Panc1 (cell line): ENCODE data around the gene MCCC2. TPM values are rescaled to one million over a fixed set of nuclear protein-coding genes. Genes with fewer than 3 reads are reported as not detected.

Source experiments
- ATAC-seq: fragments of 200-7000 bp; cut with Tn5 transposase; 2 replicates; pipeline ENCODE4 v1.9.1; 2020; ENCODE audit warnings: mild to moderate bottlenecking, moderate library complexity
- BruUV-seq: library from RNA; stranded (reverse); fragments of 400-500 nt; replicated peaks from 2 replicates; lab custom pipeline; 2021; lab: Mats Ljungman, UMichigan
- CTCF ChIA-PET: fragments of 300-600 bp; sonication (Branson Sonifier 250); formaldehyde crosslinking; loops from one replicate; lab custom pipeline; 2022; ENCODE audit warnings: antibody characterized with exemption; lab: Charles Lee
- POLR2A ChIA-PET: fragments of 300-600 bp; sonication (Branson Sonifier 250); formaldehyde crosslinking; loops from one replicate; lab custom pipeline; 2022; ENCODE audit warnings: antibody characterized with exemption; lab: Charles Lee
- DNase-seq: peaks from one replicate; pipeline ENCODE4 v3.0.0-alpha.2; 2010; ENCODE audit warnings: low read depth, low spot score
- H3K27ac ChIP-seq: 2 replicates; pipeline ENCODE4 v1.5.1; 2011; ENCODE audit warnings: mild to moderate bottlenecking, low read length, inconsistent platforms
- H3K27me3 ChIP-seq: fragments of 200-500 bp; sonication (Bioruptor generic); 2 replicates; pipeline ENCODE4 v1.6.0; 2014; ENCODE audit warnings: low read length, inconsistent platforms; ENCODE audit not compliant: control insufficient read depth, insufficient read depth
- H3K36me3 ChIP-seq: fragments of 200-500 bp; sonication (Bioruptor generic); 2 replicates; pipeline ENCODE4 v1.5.1; 2014; ENCODE audit warnings: inconsistent platforms, mild to moderate bottlenecking, low read length, moderate library complexity; ENCODE audit not compliant: control insufficient read depth, insufficient read depth
- H3K4me1 ChIP-seq: 2 replicates; pipeline ENCODE4 v1.5.1; 2011; ENCODE audit warnings: inconsistent platforms, mild to moderate bottlenecking, low read length, moderate library complexity; ENCODE audit not compliant: control insufficient read depth, insufficient read depth
- H3K4me3 ChIP-seq, 2 experiments: 2 replicates each; pipeline ENCODE4 v1.5.1; 2011 to 2012; ENCODE audit warnings: low read depth in 2 of 2, low read length in 2 of 2, mild to moderate bottlenecking in 2 of 2, inconsistent platforms in 1 of 2, moderate library complexity in 1 of 2
- H3K9me3 ChIP-seq: fragments of 200-500 bp; sonication (Bioruptor generic); 2 replicates; pipeline ENCODE4 v1.5.1; 2014; ENCODE audit warnings: low read depth, mild to moderate bottlenecking, inconsistent platforms, low read length, moderate library complexity; ENCODE audit not compliant: control insufficient read depth, insufficient read depth
- POLR2AphosphoS5 ChIP-seq: IDR thresholded peaks from 2 replicates; pipeline ENCODE4 v1.6.1; 2012; ENCODE audit warnings: mild to moderate bottlenecking, low read depth, low read length, moderate library complexity
- SIN3A ChIP-seq: IDR thresholded peaks from 2 replicates; pipeline ENCODE4 v1.6.1; 2012; ENCODE audit warnings: low read depth, mild to moderate bottlenecking, low read length, moderate library complexity, borderline replicate concordance; ENCODE audit not compliant: insufficient read depth
- TCF7L2 ChIP-seq: IDR thresholded peaks from 2 replicates; pipeline ENCODE4 v1.6.1; 2011; ENCODE audit warnings: mild to moderate bottlenecking, low read depth, low read length, inconsistent platforms
- in situ Hi-C: cut with HindIII; loops from 2 replicates; pipeline ENCODE4 v1.10.0; 2016; ENCODE audit warnings: low sequenced_read_pairs, low pct_unique_long_range_greater_than_20kb
- intact Hi-C: fragments of 100-400 bp; cut with micrococcal nuclease; formaldehyde crosslinking; loops from one replicate; pipeline ENCODE4 v1.10.0; 2022; ENCODE audit not compliant: unreplicated experiment
- total RNA-seq: library from RNA; stranded (reverse); gene quantifications from one replicate; pipeline ENCODE4 v1.2.1, GENCODE V29; 2021; ENCODE audit not compliant: unreplicated experiment
- TF ChIP-seq, protein P1 (sequence below): fragments of 450-650 bp; IDR thresholded peaks from 2 replicates; pipeline ENCODE4 v1.5.1; 2017; ENCODE audit warnings: mild to moderate bottlenecking
- TF ChIP-seq, protein P2 (sequence below), 2 experiments: IDR thresholded peaks; 2 replicates each; pipeline ENCODE4 v1.6.1; 2011 to 2012; ENCODE audit warnings: low read depth in 2 of 2, control low read depth in 1 of 2, low read length in 1 of 2, mild to moderate bottlenecking in 1 of 2, moderate library complexity in 1 of 2; ENCODE audit not compliant: insufficient read depth in 1 of 2

The MCCC2 gene
- total RNA-seq, 1 experiment from 2014 or later = 74.1 TPM

DNA sequence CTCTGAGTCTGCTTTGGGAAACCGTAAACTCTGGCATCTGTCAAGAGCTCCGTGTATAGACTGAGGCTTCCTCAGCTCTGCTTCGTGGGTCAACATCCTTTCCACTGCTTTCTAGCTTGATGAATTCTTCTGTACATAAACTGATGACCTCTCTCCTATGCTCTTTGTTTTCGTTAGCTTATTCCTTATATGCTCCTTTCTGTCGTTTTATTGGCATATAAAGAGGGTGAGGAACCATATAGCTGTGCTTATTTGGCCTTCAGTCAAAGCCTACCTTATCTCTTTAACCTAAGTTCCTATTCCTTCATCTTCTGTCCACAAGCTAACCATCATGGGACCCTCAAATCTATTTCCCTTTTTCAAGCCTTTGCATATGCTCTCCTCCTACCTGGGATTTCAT, 92.6 kb downstream of the MCCC2 start:
- BruUV-seq = no TSS peak
- H3K9me3 ChIP-seq = no peaks in the 10 kb centered on the region
- H3K27ac ChIP-seq = no peak overlapping the region
- in situ Hi-C loops (no loop called here), intact Hi-C loops (no loop called here)
- no peaks in the 10 kb centered on the region for H3K36me3 ChIP-seq
- CTCF ChIA-PET = no interaction called here
- DNase-seq = no peak
- ATAC-seq = no peak
- POLR2A ChIA-PET = no interaction called here
- TF ChIP-seq SIN3A (no peak), POLR2AphosphoS5 (no peak)
- H3K4me3 ChIP-seq = no peak overlapping the region
- H3K27me3 ChIP-seq = peaks cover 12% of the 10 kb centered on the region
- no peaks in the 10 kb centered on the region for H3K4me1 ChIP-seq

DNA sequence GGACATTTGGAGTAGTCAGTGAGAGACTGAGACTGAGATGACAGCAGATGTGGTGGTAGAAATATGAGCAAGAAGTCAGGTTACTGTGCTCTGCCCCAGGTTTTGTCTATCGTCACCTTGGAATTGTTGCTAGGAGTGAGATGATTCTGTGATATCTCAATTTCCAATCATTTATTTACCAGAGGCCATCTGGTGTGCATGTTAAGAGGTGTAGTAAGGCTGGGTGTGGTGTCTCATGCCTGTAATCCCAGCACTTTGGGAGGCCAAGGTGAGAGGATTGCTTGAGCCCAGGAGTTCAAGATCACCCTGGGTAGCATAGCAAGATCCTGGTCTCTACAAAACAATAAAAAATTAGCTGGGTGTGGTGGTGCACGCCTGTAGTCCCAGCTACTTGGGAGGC, 93.4 kb downstream of the MCCC2 start:
- H3K27ac ChIP-seq = no peak overlapping the region
- intact Hi-C loops (no loop called here), in situ Hi-C loops (no loop called here)
- no peak for TF ChIP-seq POLR2AphosphoS5
- TF ChIP-seq SIN3A = no peak
- TF ChIP-seq TCF7L2 = no peak
- TF ChIP-seq, protein P1, sequence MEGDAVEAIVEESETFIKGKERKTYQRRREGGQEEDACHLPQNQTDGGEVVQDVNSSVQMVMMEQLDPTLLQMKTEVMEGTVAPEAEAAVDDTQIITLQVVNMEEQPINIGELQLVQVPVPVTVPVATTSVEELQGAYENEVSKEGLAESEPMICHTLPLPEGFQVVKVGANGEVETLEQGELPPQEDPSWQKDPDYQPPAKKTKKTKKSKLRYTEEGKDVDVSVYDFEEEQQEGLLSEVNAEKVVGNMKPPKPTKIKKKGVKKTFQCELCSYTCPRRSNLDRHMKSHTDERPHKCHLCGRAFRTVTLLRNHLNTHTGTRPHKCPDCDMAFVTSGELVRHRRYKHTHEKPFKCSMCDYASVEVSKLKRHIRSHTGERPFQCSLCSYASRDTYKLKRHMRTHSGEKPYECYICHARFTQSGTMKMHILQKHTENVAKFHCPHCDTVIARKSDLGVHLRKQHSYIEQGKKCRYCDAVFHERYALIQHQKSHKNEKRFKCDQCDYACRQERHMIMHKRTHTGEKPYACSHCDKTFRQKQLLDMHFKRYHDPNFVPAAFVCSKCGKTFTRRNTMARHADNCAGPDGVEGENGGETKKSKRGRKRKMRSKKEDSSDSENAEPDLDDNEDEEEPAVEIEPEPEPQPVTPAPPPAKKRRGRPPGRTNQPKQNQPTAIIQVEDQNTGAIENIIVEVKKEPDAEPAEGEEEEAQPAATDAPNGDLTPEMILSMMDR = no peak
- TF ChIP-seq, protein P2, sequence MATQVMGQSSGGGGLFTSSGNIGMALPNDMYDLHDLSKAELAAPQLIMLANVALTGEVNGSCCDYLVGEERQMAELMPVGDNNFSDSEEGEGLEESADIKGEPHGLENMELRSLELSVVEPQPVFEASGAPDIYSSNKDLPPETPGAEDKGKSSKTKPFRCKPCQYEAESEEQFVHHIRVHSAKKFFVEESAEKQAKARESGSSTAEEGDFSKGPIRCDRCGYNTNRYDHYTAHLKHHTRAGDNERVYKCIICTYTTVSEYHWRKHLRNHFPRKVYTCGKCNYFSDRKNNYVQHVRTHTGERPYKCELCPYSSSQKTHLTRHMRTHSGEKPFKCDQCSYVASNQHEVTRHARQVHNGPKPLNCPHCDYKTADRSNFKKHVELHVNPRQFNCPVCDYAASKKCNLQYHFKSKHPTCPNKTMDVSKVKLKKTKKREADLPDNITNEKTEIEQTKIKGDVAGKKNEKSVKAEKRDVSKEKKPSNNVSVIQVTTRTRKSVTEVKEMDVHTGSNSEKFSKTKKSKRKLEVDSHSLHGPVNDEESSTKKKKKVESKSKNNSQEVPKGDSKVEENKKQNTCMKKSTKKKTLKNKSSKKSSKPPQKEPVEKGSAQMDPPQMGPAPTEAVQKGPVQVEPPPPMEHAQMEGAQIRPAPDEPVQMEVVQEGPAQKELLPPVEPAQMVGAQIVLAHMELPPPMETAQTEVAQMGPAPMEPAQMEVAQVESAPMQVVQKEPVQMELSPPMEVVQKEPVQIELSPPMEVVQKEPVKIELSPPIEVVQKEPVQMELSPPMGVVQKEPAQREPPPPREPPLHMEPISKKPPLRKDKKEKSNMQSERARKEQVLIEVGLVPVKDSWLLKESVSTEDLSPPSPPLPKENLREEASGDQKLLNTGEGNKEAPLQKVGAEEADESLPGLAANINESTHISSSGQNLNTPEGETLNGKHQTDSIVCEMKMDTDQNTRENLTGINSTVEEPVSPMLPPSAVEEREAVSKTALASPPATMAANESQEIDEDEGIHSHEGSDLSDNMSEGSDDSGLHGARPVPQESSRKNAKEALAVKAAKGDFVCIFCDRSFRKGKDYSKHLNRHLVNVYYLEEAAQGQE (IDR thresholded peaks at IDR 0.05; ENCODE audit: insufficient read depth in 1 of 2, low read depth in 2 of 2, low read length in 1 of 2) = no peak
- CTCF ChIA-PET = no interaction called here
- POLR2A ChIA-PET = no interaction called here
- no peak for DNase-seq
- no peaks in the 10 kb centered on the region for H3K36me3 ChIP-seq
- ATAC-seq = no peak
- no peak overlapping the region for H3K4me3 ChIP-seq
- no peaks in the 10 kb centered on the region for H3K4me1 ChIP-seq
- H3K27me3 ChIP-seq = peaks cover 12% of the 10 kb centered on the region
- no TSS peak for BruUV-seq
- H3K9me3 ChIP-seq = no peaks in the 10 kb centered on the region

DNA sequence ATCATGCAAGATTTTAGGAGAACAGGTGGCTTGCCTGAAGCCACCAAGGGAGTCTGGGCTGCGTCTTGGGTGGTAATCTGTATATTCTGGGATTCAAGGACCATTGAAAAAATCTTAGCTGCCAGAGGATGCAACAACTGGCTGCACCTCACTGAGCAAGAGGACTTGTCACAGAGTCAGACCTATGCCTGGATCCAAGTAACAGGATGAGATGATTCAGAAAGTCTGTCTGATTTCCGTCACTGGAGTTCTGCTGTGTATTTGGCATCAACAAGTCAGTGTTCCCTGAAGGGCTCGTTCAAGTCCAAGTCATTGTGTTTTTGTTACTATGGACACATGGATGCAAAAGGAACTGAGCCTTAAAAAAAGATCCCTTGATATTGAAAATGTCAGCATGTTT, 94.2 kb downstream of the MCCC2 start:
- in situ Hi-C loops (no loop called here), intact Hi-C loops (no loop called here)
- peaks cover 12% of the 10 kb centered on the region for H3K27me3 ChIP-seq
- TF ChIP-seq SIN3A = no peak
- TF ChIP-seq, protein P1 = no peak
- TF ChIP-seq, protein P2 (IDR thresholded peaks at IDR 0.05; ENCODE audit: insufficient read depth in 1 of 2, low read depth in 2 of 2, low read length in 1 of 2) = no peak
- TF ChIP-seq TCF7L2 = no peak
- TF ChIP-seq POLR2AphosphoS5 = no peak
- no peak for DNase-seq
- POLR2A ChIA-PET = no interaction called here
- H3K9me3 ChIP-seq = no peaks in the 10 kb centered on the region
- H3K4me1 ChIP-seq = no peaks in the 10 kb centered on the region
- H3K27ac ChIP-seq = no peak overlapping the region
- CTCF ChIA-PET = no interaction called here
- BruUV-seq = no TSS peak
- no peak for ATAC-seq
- no peaks in the 10 kb centered on the region for H3K36me3 ChIP-seq
- H3K4me3 ChIP-seq = no peak overlapping the region
